Upper lobe of right lung (tissue), 1 donor: ENCODE measurements around the gene C16orf82. TPM values are rescaled to one million over a fixed set of nuclear protein-coding genes. Genes with fewer than 3 reads are reported as not detected.

Experiments used
- ATAC-seq: fragments of 200-7000 bp; cut with Tn5 transposase; one replicate; pipeline ENCODE4 v1.9.1; 2020; ENCODE audit warnings: mild to moderate bottlenecking, moderate library complexity
- DNase-seq: peaks from one replicate; pipeline ENCODE4 v3.0.0-alpha.2; 2020
- H3K27ac ChIP-seq: fragments of 200-600 bp; one replicate; pipeline ENCODE4 v1.8.0; 2022
- H3K27me3 ChIP-seq: fragments of 200-600 bp; one replicate; pipeline ENCODE4 v1.8.0; 2022; ENCODE audit warnings: mild to moderate bottlenecking
- H3K36me3 ChIP-seq: fragments of 200-600 bp; one replicate; pipeline ENCODE4 v1.8.0; 2022
- H3K4me1 ChIP-seq: fragments of 200-600 bp; one replicate; pipeline ENCODE4 v1.8.0; 2022
- H3K4me3 ChIP-seq: fragments of 200-600 bp; one replicate; pipeline ENCODE4 v1.8.0; 2022; ENCODE audit warnings: mild to moderate bottlenecking
- H3K9me3 ChIP-seq: fragments of 200-600 bp; one replicate; pipeline ENCODE4 v1.8.0; 2022
- intact Hi-C: fragments of 100-400 bp; cut with DNase I; formaldehyde crosslinking; loops from one replicate; pipeline ENCODE4 v1.11.0; 2022
- total RNA-seq: library from RNA; stranded (reverse); fragmentation: NEBNext Ultra II Directional; extraction: Animal tissue kit (Norgen Biotek cat#: 25700); gene quantifications from one replicate; pipeline ENCODE4 v1.2.1, GENCODE V29; 2021
- TF ChIP-seq, protein P1 (sequence below): fragments of 200-600 bp; IDR thresholded peaks from one replicate; pipeline ENCODE4 v1.8.0; 2022; ENCODE audit warnings: antibody characterized with exemption
- donor health status: DM: no; HTN: yes; CAD: no; lungs with severe emphysema.

The C16orf82 gene
- total RNA-seq, 1 donor from 2014 or later = not detected

DNA sequence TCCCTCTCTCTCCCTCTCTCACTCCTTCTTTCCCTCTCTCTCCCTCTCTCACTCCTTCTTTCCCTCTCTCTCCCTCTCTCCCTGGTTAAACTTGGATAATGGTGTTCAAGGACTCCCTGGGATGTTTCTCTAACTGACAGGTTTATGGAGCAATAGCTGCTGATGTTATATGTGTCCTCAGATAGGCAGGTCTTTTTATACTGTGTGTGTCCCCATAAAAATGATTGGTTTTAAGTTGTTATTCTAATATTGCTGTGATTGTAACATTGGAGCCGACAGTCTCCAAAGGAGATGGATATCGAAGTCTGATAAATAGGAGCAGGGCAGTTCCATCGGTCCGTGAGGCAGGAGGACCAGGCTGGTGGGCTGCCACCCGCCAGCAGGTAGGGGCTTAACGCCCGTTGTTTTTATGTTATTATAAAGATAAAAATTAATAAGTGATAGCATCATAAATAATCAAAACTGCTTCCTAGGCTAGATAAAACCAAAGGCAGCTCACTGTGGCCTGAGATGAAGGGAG is 38.1 kb upstream of the C16orf82 start:
- ATAC-seq = no peak
- intact Hi-C loops = no loop called here
- no peak overlapping the region for H3K27ac ChIP-seq
- no peak overlapping the region for H3K4me3 ChIP-seq
- no peaks in the 10 kb centered on the region for H3K4me1 ChIP-seq
- no peaks in the 10 kb centered on the region for H3K36me3 ChIP-seq
- TF ChIP-seq, protein P1, sequence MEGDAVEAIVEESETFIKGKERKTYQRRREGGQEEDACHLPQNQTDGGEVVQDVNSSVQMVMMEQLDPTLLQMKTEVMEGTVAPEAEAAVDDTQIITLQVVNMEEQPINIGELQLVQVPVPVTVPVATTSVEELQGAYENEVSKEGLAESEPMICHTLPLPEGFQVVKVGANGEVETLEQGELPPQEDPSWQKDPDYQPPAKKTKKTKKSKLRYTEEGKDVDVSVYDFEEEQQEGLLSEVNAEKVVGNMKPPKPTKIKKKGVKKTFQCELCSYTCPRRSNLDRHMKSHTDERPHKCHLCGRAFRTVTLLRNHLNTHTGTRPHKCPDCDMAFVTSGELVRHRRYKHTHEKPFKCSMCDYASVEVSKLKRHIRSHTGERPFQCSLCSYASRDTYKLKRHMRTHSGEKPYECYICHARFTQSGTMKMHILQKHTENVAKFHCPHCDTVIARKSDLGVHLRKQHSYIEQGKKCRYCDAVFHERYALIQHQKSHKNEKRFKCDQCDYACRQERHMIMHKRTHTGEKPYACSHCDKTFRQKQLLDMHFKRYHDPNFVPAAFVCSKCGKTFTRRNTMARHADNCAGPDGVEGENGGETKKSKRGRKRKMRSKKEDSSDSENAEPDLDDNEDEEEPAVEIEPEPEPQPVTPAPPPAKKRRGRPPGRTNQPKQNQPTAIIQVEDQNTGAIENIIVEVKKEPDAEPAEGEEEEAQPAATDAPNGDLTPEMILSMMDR = no peak
- no peak for DNase-seq
- H3K27me3 ChIP-seq = no peaks in the 10 kb centered on the region
- no peaks in the 10 kb centered on the region for H3K9me3 ChIP-seq

DNA sequence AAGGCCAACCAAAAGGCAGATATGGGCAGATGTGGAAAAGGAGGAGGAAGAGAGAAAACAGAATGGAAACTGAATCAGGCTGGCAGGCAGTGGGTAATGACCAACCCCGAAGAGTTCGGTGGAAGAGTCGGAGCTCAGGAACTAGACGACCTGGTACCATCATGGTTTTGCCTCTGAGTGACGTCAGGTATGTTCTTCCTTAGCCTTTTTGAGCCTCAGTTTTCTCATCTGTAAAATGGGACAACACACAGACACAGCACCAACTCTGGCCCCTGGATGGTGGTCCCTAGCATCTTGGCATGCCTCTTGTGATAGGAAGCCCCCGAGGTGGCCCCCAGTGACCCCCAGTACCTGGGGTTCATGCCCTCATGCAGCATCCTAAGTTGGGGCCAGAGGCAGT is 37.2 kb upstream of the C16orf82 start:
- Histone ChIP-seq H3K27me3 (no peaks in the 10 kb centered on the region), H3K4me3 (no peak overlapping the region), H3K4me1 (no peaks in the 10 kb centered on the region), H3K27ac (no peak overlapping the region), H3K9me3 (no peaks in the 10 kb centered on the region), H3K36me3 (no peaks in the 10 kb centered on the region)
- TF ChIP-seq, protein P1 = no peak
- no peak for ATAC-seq
- intact Hi-C loops = no loop called here
- DNase-seq = no peak

DNA sequence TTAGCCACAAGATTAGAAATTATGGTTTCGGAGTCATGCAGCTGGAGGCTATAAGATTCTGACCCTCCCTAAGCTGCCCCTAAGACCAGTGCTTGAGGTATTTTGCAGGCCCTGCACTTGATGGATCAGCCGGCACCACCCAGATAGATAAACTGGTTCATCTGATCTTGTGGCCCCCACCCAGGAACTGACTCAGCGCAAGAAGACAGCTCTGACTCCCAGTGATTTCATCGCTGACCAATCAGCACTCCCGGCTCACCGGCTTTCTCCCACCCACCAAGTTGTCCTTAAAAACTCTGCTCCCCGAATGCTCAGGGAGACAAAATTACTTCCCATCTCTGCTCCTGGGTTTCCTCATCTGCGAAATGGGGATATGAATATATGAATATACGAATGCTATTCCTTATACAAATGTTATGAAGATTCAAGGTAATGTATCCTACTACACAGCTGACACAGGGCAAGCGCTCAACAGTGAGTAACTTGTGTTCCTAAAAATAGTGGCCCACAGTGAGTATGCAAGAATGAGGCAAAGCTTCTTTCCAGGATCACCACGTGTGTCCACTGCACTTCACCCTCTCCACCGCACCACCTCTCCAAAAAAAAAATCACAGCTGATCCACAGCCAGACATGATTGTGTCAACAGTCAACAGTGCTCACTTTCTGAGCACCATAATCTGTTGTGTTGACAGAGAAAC is 33.3 kb upstream of the C16orf82 start:
- ATAC-seq = no peak
- H3K27me3 ChIP-seq = no peaks in the 10 kb centered on the region
- H3K9me3 ChIP-seq = no peaks in the 10 kb centered on the region
- H3K4me3 ChIP-seq = no peak overlapping the region
- TF ChIP-seq, protein P1 = no peak
- no peak overlapping the region for H3K27ac ChIP-seq
- intact Hi-C loops = no loop called here
- H3K4me1 ChIP-seq = no peaks in the 10 kb centered on the region
- no peak for DNase-seq
- no peaks in the 10 kb centered on the region for H3K36me3 ChIP-seq

DNA sequence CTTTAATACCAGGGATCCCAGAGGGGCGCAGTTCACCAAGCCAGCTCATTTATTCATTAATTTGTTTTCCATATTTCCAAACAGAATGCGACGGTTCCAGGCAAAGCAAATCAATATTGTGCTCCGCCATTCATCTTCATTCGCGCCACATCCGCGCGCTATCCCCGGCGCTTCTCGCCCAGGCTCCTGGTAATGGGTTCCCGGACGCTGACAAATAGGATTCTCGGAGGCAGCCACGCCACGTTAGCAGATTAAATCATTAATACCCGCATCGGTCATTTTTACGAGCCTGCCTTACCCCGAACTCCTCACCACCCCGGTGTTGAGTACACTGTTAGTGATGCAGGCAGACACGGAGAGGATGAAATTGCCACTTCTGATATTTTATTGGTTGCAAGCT is 26.0 kb upstream of the C16orf82 start:
- no peak overlapping the region for H3K27ac ChIP-seq
- ATAC-seq = no peak
- intact Hi-C loops = no loop called here

DNA sequence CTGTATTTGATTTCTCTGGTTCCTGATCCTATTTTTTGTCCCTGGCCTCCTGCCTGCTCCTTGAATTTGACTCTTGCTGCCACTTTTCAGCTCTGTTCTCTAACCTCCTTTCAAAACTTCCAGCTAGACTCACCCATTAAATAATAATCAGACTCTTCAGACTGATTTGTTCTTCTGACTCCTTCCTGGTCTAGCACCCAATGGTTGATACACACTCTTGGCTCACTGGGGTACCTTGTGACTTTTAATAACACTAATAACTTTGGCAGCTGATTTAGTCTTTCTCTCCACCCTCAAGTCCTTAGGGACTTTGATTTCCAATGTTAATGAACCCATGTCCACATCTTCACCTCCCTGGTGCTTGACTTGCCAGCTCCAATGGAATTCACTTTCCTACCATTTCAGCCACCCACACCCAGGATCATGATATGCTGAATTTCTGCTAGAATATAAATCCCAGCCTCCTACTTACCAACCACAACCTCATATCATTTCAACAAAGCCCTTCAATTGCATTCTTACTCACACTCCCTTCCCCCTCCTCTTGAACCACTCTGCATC is 19.7 kb upstream of the C16orf82 start:
- Histone ChIP-seq H3K36me3 (no peaks in the 10 kb centered on the region), H3K27ac (no peak overlapping the region), H3K9me3 (no peaks in the 10 kb centered on the region), H3K4me3 (no peak overlapping the region), H3K27me3 (no peaks in the 10 kb centered on the region), H3K4me1 (no peaks in the 10 kb centered on the region)
- DNase-seq (no peak), ATAC-seq (no peak)
- TF ChIP-seq, protein P1 = no peak
- intact Hi-C loops = no loop called here

More for the DNA sequence above, 26.0 kb upstream of the C16orf82 start:
- Histone ChIP-seq H3K27me3 (no peaks in the 10 kb centered on the region), H3K9me3 (no peaks in the 10 kb centered on the region), H3K36me3 (no peaks in the 10 kb centered on the region), H3K4me3 (no peak overlapping the region), H3K4me1 (no peaks in the 10 kb centered on the region)
- DNase-seq = no peak
- TF ChIP-seq, protein P1 = no peak
